ENCODE data around the gene IL1A.

- TF ChIP-seq FOS (IDR thresholded peaks at IDR 0.05; ENCODE audit: borderline replicate concordance, insufficient read depth, low read length) (no peak), CTCF (IDR thresholded peaks at IDR 0.05; ENCODE audit: extremely low read depth in 1 of 2, insufficient read depth in 1 of 2, low read depth in 1 of 2, low read length in 2 of 2) (no peak), EZH2 (IDR thresholded peaks at IDR 0.05; ENCODE audit: borderline replicate concordance, low read depth, low read length, severe bottlenecking) (no peak)
These were observed 31.6 kb downstream of the IL1A start for GRCh38 chr2:112752667-112753066.

Data from endothelial cell of umbilical vein (primary cell).